ES-I3 (cell line): Measurements from ENCODE around the gene HDDC2.

Experiments used
- H3K36me3 ChIP-seq: 2 replicates; pipeline ENCODE4 v1.6.1; 2013; ENCODE audit warnings: mild to moderate bottlenecking, low read length, control low read depth, moderate library complexity; ENCODE audit not compliant: insufficient read depth
- H3K4me1 ChIP-seq: 2 replicates; pipeline ENCODE4 v1.6.1; 2013; ENCODE audit warnings: mild to moderate bottlenecking, control low read depth, low read length; ENCODE audit not compliant: insufficient read depth
- H3K9ac ChIP-seq: 2 replicates; pipeline ENCODE4 v1.6.1; 2013; ENCODE audit warnings: low read depth, mild to moderate bottlenecking, low read length, moderate library complexity
- H3K9me3 ChIP-seq: 2 replicates; pipeline ENCODE4 v1.6.1; 2013; ENCODE audit warnings: mild to moderate bottlenecking, low read length, moderate library complexity; ENCODE audit not compliant: control insufficient read depth, insufficient read depth

HDDC2 gene

DNA sequence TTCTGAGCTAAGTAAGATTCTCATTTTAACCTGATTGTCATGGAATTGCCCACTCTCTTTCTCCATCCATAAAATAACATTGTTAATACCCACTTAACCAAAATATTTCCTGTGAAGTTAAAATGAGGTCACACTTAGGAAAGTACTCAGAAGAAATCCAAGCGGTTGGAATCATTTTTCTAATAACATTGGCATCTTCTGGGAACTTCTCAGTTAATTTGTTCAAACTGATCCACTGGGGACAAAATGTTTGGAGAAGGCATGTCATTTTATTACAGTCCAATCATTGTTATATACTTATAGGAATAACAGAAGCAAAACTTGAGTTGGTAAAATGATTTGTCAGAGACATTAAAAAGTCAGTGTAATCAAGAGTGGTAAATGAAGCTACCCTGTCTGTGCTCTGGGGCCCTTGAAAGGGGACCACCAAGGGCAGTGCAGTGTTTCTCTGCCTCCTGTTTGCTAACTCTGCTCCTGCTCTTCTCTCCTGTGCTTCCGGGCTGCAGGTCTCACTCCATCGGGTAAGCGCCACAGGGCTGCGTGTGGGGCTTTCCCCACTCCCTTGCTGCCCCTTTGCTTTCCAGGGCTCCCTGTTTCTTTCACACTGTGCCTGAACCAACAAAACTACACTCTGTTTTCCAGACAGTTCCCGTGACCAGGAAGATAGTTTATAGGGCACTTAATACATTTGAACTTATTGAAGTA, 50.1 kb downstream of the HDDC2 start:
- H3K36me3 ChIP-seq = no peaks in the 10 kb centered on the region
- no peak overlapping the region for H3K9ac ChIP-seq
- H3K4me1 ChIP-seq = peaks cover 18% of the 10 kb centered on the region; the same call in 1 of the 2 replicates
- H3K9me3 ChIP-seq = no peaks in the 10 kb centered on the region

DNA sequence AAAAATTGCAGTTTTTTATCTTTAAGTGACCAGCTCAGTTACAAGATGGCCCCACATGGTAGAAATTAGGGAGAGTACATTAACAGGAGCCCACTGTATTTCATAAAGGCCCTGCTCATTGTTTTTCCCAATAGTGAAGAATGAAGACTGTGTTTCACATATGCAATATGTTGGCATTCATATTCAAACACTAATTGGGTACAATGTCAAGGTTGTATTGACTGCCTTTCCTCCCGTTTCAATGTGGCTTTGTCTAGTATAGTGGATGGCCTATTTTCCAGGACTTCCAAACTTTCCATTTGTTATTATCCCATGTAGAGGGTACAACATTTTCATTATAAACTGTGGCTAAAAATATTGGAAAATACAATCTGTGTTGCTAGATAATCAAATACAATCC, 51.3 kb downstream of the HDDC2 start:
- peaks cover 25% of the 10 kb centered on the region for H3K4me1 ChIP-seq
- no peaks in the 10 kb centered on the region for H3K9me3 ChIP-seq
- H3K36me3 ChIP-seq = no peaks in the 10 kb centered on the region
- H3K9ac ChIP-seq = no peak overlapping the region

DNA sequence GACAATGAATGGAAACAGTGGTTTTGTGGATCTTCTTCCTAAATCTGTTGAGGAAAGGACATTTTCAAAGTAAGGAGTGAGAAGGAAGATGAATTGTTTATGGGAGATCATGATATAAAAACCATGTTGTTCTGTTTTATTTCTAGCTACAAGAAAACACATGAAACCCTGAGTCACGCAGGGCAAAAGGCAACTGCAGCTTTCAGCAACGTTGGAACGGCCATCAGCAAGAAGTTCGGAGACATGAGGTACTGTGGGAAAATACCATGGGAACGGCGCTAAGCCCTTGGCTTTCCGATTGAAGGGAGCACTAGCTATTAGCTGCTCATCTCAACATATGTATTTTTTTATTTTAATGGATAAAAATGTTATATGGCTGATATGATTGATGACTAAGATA, 53.6 kb downstream of the HDDC2 start:
- no peak overlapping the region for H3K9ac ChIP-seq
- H3K4me1 ChIP-seq = peaks cover 23% of the 10 kb centered on the region
- no peaks in the 10 kb centered on the region for H3K36me3 ChIP-seq
- H3K9me3 ChIP-seq = no peaks in the 10 kb centered on the region; the same call in 1 of the 2 replicates

GRCh38 chr6:125246566-125246965, 55.2 kb downstream of the HDDC2 start:
- peaks cover 8% of the 10 kb centered on the region for H3K4me1 ChIP-seq
- H3K9ac ChIP-seq = no peak overlapping the region
- H3K36me3 ChIP-seq = no peaks in the 10 kb centered on the region
- H3K9me3 ChIP-seq = no peaks in the 10 kb centered on the region; the same call in 1 of the 2 replicates

GRCh38 chr6:125245523-125246264, 56.1 kb downstream of the HDDC2 start:
- Histone ChIP-seq H3K9ac (no peak overlapping the region), H3K9me3 (no peaks in the 10 kb centered on the region; the same call in 1 of the 2 replicates), H3K36me3 (no peaks in the 10 kb centered on the region), H3K4me1 (peaks cover 7% of the 10 kb centered on the region)

- H3K4me1 ChIP-seq = peaks cover 7% of the 10 kb centered on the region
- H3K9ac ChIP-seq = no peak overlapping the region
- no peaks in the 10 kb centered on the region for H3K36me3 ChIP-seq
- no peaks in the 10 kb centered on the region; the same call in 1 of the 2 replicates for H3K9me3 ChIP-seq
Observed at GRCh38 chr6:125245109-125245508, 56.7 kb downstream of the HDDC2 start.

DNA sequence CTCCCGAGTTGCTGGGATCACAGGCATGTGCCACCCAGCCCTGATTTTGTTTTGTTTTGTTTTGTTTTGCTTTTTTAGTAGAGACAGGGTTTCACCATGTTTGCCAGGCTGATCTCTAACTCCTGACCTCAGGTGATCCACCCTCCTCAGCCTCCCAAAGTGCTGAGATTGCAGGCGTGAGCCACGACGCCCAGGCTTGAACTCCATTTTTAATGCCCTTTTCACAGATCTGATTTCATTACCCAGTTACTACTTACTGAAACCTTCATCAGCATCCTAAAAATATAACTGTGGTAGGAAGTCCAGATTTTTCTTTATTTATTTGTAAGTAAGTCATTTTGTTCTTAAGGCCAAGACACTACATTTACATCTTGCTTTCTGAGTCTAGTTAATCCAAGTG, 64.0 kb downstream of the HDDC2 start:
- Histone ChIP-seq H3K4me1 (no peaks in the 10 kb centered on the region), H3K9me3 (no peaks in the 10 kb centered on the region; the same call in 1 of the 2 replicates), H3K9ac (no peak overlapping the region), H3K36me3 (no peaks in the 10 kb centered on the region)

- no peaks in the 10 kb centered on the region for H3K4me1 ChIP-seq
- no peaks in the 10 kb centered on the region for H3K36me3 ChIP-seq
- H3K9ac ChIP-seq = no peak overlapping the region
- no peaks in the 10 kb centered on the region for H3K9me3 ChIP-seq
Observed at GRCh38 chr6:125236536-125237327, 65.0 kb downstream of the HDDC2 start.

DNA sequence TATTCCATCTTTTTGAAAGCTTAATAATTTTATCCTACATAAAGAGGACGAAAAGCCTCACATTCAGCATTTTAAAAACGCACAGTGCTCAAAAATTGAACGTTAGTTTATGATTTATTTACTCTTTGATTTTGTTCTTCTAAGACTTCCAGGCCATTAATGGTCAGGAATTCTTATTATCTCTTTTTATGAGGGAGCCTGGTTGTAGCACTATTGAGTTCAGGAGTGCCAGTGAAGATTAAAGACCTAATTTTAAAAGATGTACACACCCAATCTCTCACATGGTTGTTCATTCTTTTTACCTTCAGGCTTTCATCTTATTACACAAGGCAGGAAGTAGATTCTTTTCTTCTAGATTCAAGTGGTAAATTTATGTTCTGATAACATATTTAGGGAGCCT, 68.6 kb downstream of the HDDC2 start:
- H3K9ac ChIP-seq = no peak overlapping the region
- no peaks in the 10 kb centered on the region for H3K36me3 ChIP-seq
- no peaks in the 10 kb centered on the region for H3K9me3 ChIP-seq

DNA sequence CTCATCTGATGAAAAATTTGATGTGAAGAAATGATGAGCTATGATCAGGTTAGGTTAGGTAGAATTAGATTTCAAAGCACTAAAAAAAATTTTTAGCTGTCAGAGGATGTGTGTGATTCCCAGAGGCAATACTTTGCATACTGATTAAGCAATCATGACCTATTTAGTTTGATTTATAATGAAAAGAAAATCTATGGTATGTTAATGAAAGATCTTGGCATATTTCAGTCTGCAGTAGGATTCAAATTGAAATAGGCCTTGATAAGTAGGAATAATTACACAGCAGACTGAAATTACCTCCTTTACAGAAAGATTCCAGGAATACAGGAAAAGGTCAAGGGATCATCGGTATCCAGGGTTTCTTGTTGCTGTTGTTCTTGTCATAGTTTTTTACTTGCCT, 69.3 kb downstream of the HDDC2 start:
- Histone ChIP-seq H3K36me3 (no peaks in the 10 kb centered on the region), H3K4me1 (no peaks in the 10 kb centered on the region), H3K9ac (no peak overlapping the region), H3K9me3 (no peaks in the 10 kb centered on the region)

More for the DNA sequence above, 68.6 kb downstream of the HDDC2 start:
- H3K4me1 ChIP-seq = no peaks in the 10 kb centered on the region

GRCh38 chr6:125231574-125232343, 70.0 kb downstream of the HDDC2 start:
- Histone ChIP-seq H3K9me3 (no peaks in the 10 kb centered on the region), H3K36me3 (no peaks in the 10 kb centered on the region), H3K4me1 (no peaks in the 10 kb centered on the region), H3K9ac (no peak overlapping the region)

DNA sequence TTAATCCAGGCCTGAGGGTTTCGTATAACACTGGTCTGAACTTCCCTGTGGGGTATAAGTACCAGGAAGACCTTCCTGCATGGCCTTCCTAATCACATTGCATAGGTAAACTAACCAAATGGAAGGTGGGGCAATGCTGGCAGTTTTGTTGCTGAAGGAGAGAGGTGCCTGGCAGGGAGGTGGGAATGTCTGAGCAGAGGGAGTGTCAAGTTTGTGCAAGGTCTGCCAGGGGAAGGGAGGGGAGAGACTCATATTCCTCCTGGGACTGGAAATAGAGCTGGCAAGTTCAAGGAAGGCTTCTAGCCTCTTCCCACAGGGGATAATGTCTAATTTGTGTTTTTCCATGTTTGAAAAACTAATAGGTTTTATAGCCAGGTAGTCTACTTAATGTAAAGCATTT, 70.6 kb downstream of the HDDC2 start:
- Histone ChIP-seq H3K9me3 (no peaks in the 10 kb centered on the region), H3K4me1 (no peaks in the 10 kb centered on the region), H3K9ac (no peak overlapping the region), H3K36me3 (no peaks in the 10 kb centered on the region)

GRCh38 chr6:125230674-125231073, 71.1 kb downstream of the HDDC2 start:
- Histone ChIP-seq H3K36me3 (no peaks in the 10 kb centered on the region), H3K9ac (no peak overlapping the region), H3K4me1 (no peaks in the 10 kb centered on the region), H3K9me3 (no peaks in the 10 kb centered on the region)

GRCh38 chr6:125228981-125229479, 72.7 kb downstream of the HDDC2 start:
- Histone ChIP-seq H3K4me1 (no peaks in the 10 kb centered on the region), H3K9me3 (no peaks in the 10 kb centered on the region), H3K36me3 (no peaks in the 10 kb centered on the region), H3K9ac (no peak overlapping the region)
